HepG2 (cell line): Measurements from ENCODE around the gene PSMC3IP. TPM values are rescaled to one million over a fixed set of nuclear protein-coding genes. Genes with fewer than 3 reads are reported as not detected.

ENCODE experiments used
- BRD4 ChIP-seq: sonication (generic); formaldehyde crosslinking; IDR thresholded peaks from 2 replicates; pipeline ENCODE4 v1.4.0; 2020; ENCODE audit warnings: missing genetic modification reagents
- CHD2 ChIP-seq: IDR thresholded peaks from 2 replicates; pipeline ENCODE4 v1.6.1; 2011; ENCODE audit warnings: low read depth, low read length, improper control_type of control experiment
- EP300 ChIP-seq, 3 experiments: sonication (generic) in 1 of 3; formaldehyde crosslinking in 1 of 3; IDR thresholded peaks; 2 replicates each; pipeline versions ENCODE4 v1.5.1 to v1.6.1; 2011 to 2020; ENCODE audit warnings: low read depth in 2 of 3, low read length in 2 of 3, borderline replicate concordance in 1 of 3, improper control_type of control experiment in 1 of 3, mild to moderate bottlenecking in 1 of 3, missing genetic modification reagents in 1 of 3, moderate library complexity in 1 of 3
- ISX ChIP-seq: sonication (generic); formaldehyde crosslinking; conservative IDR thresholded peaks from 2 replicates; pipeline ENCODE4 v1.5.0; 2020; ENCODE audit warnings: missing genetic modification reagents
- KLF16 ChIP-seq, 2 experiments: sonication (generic) in 1 of 2; formaldehyde crosslinking in 1 of 2; IDR thresholded peaks; 2 replicates each; pipeline versions ENCODE4 v1.6.1 to v1.8.0; 2016 to 2023; ENCODE audit warnings: missing genetic modification reagents in 2 of 2, missing compliant biosample characterization in 1 of 2
- MBD4 ChIP-seq: IDR thresholded peaks from 2 replicates; pipeline ENCODE4 v1.6.1; 2012; ENCODE audit warnings: low read length, inconsistent platforms, borderline replicate concordance
- MBNL3 ChIP-seq: fragments of 250-450 bp; sonication (Bioruptor Pico); conservative IDR thresholded peaks from 2 replicates; pipeline ENCODE4 v1.8.0; 2022; ENCODE audit warnings: mild to moderate bottlenecking, inconsistent platforms
- MLLT10 ChIP-seq: sonication (generic); formaldehyde crosslinking; IDR thresholded peaks from 2 replicates; pipeline ENCODE4 v1.4.0; 2020; ENCODE audit warnings: missing genetic modification reagents
- MXD3 ChIP-seq: IDR thresholded peaks from 2 replicates; pipeline ENCODE4 v1.6.1; 2016; ENCODE audit warnings: mild to moderate bottlenecking, missing biosample characterization, missing genetic modification reagents
- NCOA2 ChIP-seq: sonication (generic); formaldehyde crosslinking; IDR thresholded peaks from 2 replicates; pipeline ENCODE4 v1.8.0; 2022; ENCODE audit warnings: inconsistent platforms
- NONO ChIP-seq, 2 experiments: fragments of 450-650 bp in 1 of 2; sonication (generic) in 1 of 2; formaldehyde crosslinking in 1 of 2; IDR thresholded peaks in 1 of 2; conservative IDR thresholded peaks in 1 of 2; 2 replicates each; pipeline versions ENCODE4 v1.6.1 to v1.8.0; 2017 to 2022; ENCODE audit warnings: mild to moderate bottlenecking in 1 of 2, missing genetic modification reagents in 1 of 2, moderate library complexity in 1 of 2
- PRDM15 ChIP-seq: sonication (generic); formaldehyde crosslinking; IDR thresholded peaks from 2 replicates; pipeline ENCODE4 v1.4.0; 2020; ENCODE audit warnings: missing genetic modification reagents
- PRMT3 ChIP-seq: sonication (generic); formaldehyde crosslinking; IDR thresholded peaks from 2 replicates; pipeline ENCODE4 v1.8.1; 2022; ENCODE audit warnings: low read depth, mild to moderate bottlenecking, moderate library complexity, missing genetic modification reagents, borderline replicate concordance
- TBX3 ChIP-seq: fragments of 450-650 bp; IDR thresholded peaks from 2 replicates; pipeline ENCODE4 v1.6.1; 2017; ENCODE audit warnings: antibody characterized with exemption, mild to moderate bottlenecking, inconsistent platforms, borderline replicate concordance
- THRA ChIP-seq: sonication (generic); formaldehyde crosslinking; IDR thresholded peaks from 2 replicates; pipeline ENCODE4 v1.4.0; 2020; ENCODE audit warnings: missing genetic modification reagents, borderline replicate concordance
- ZBTB1 ChIP-seq: sonication (generic); formaldehyde crosslinking; IDR thresholded peaks from 2 replicates; pipeline ENCODE4 v1.4.0; 2020; ENCODE audit warnings: missing genetic modification reagents, borderline replicate concordance
- ZEB1 ChIP-seq: IDR thresholded peaks from 2 replicates; pipeline ENCODE4 v1.6.1; 2012; ENCODE audit warnings: mild to moderate bottlenecking, low read depth, inconsistent platforms; ENCODE audit not compliant: insufficient replicate concordance
- ZNF234 ChIP-seq: sonication (generic); formaldehyde crosslinking; conservative IDR thresholded peaks from 2 replicates; pipeline ENCODE4 v1.5.1; 2020; ENCODE audit warnings: mild to moderate bottlenecking, missing genetic modification reagents
- ZNF296 ChIP-seq: sonication (generic); formaldehyde crosslinking; conservative IDR thresholded peaks from 2 replicates; pipeline ENCODE4 v1.5.0; 2020; ENCODE audit warnings: mild to moderate bottlenecking, missing genetic modification reagents
- ZNF33A ChIP-seq: sonication (generic); formaldehyde crosslinking; IDR thresholded peaks from 2 replicates; pipeline ENCODE4 v1.5.1; 2020; ENCODE audit warnings: missing genetic modification reagents, mild to moderate bottlenecking, moderate library complexity, borderline replicate concordance
- ZNF740 ChIP-seq: sonication (generic); formaldehyde crosslinking; IDR thresholded peaks from 2 replicates; pipeline ENCODE4 v1.4.0; 2020; ENCODE audit warnings: missing genetic modification reagents
- polyA plus RNA-seq, 8 experiments: library from polyadenylated mRNA; depleted of rRNA in 3 of 8; stranded (reverse) in 7 of 8; unstranded in 1 of 8; fragments of >200 nt; fragmentation: Illumina TruSeq in 4 of 8; extraction: Trizol in 4 of 8; gene quantifications; 2 replicates each; pipeline versions ENCODE4 v1.2.1 to v1.2.3, GENCODE V29; 2011 to 2016; ENCODE audit warnings: low read depth in 4 of 8, missing spikeins in 1 of 8, mixed read lengths in 1 of 8; ENCODE audit not compliant: insufficient read depth in 1 of 8
- total RNA-seq, 5 experiments: library from RNA; depleted of rRNA; stranded (reverse); fragments of >200 nt; fragmentation: Illumina TruSeq; extraction: Trizol; gene quantifications; 2 replicates each; pipeline ENCODE4 v1.2.3, GENCODE V29; 2016; ENCODE audit warnings: low read depth in 1 of 5

Gene PSMC3IP
- total and polyA plus RNA-seq, 2 of the 13 experiments (the other 11 are each of a cell fraction or from before 2014, with no cell fraction given), result 6.5 to 22.4 TPM

GRCh38 chr17:42577532-42578281 is at the start of gene PSMC3IP (continued):
- TF ChIP-seq NONO (IDR thresholded peaks at IDR 0.05), result no peak
- peak; percentile 77; the same call in 1 of the 2 replicates for TF ChIP-seq NONO (CRISPR knock-in tag; conservative IDR thresholded peaks at IDR 0.05)
- 0 out of 4 replicates have a peak, but pooled peaks of 1 of the 2 experiments have one; percentile 24 for TF ChIP-seq EP300 (IDR thresholded peaks at IDR 0.05; ENCODE audit: low read depth in 2 of 2, low read length in 2 of 2)
- TF ChIP-seq EP300 (CRISPR knock-in tag; IDR thresholded peaks at IDR 0.05; ENCODE audit: borderline replicate concordance), result peak; percentile 60; the same call in 1 of the 2 replicates
- TF ChIP-seq ZNF296, result 0 out of 2 replicates have a peak, but pooled peaks have one; percentile 7
- TF ChIP-seq TBX3, result no peak
- peak; percentile 21; the same call in 1 of the 2 replicates for TF ChIP-seq CHD2
- no peak for TF ChIP-seq MLLT10 (CRISPR knock-in tag)
- TF ChIP-seq KLF16 (CRISPR knock-in tag; IDR thresholded peaks at IDR 0.05), result peak in 1 of 2 experiments; percentile 80; a peak in 2 of 4 replicates
- 0 out of 2 replicates have a peak, but pooled peaks have one; percentile 34 for TF ChIP-seq ISX (CRISPR knock-in tag)
- TF ChIP-seq MBD4, result no peak
- peak; percentile 99 for TF ChIP-seq THRA (CRISPR knock-in tag)
- 0 out of 2 replicates have a peak, but pooled peaks have one; percentile 57 for TF ChIP-seq PRDM15 (CRISPR knock-in tag)
- peak; percentile 77 for TF ChIP-seq MXD3
- peak; percentile 76; the same call in 1 of the 2 replicates for TF ChIP-seq ZBTB1 (CRISPR knock-in tag)
- TF ChIP-seq ZNF33A (CRISPR knock-in tag), result peak; percentile 39; the same call in 1 of the 2 replicates
- TF ChIP-seq NCOA2 (CRISPR knock-in tag), result peak; percentile 72
- peak; percentile 71; the same call in 1 of the 2 replicates for TF ChIP-seq PRMT3 (CRISPR knock-in tag)
- TF ChIP-seq ZEB1, result peak; percentile 72
- no peak for TF ChIP-seq ZNF234
- TF ChIP-seq BRD4 (CRISPR knock-in tag), result no peak
- TF ChIP-seq ZNF740, result no peak
- no peak for TF ChIP-seq MBNL3 (CRISPR knock-in tag)
